ENCODE data around the gene SPIN1. TPM values are rescaled to one million over a fixed set of nuclear protein-coding genes. Genes with fewer than 3 reads are reported as not detected.

Gene SPIN1
- total and polyA plus RNA-seq, 2 experiments from 2014 or later, result 49.0 to 158 TPM

GRCh38 chr9:88411471-88411870 is 23.2 kb downstream of the SPIN1 start:
- no peak for TF ChIP-seq ZNF331 (CRISPR knock-in tag; IDR thresholded peaks at IDR 0.05; ENCODE audit: low read depth)
- TF ChIP-seq ZNF114 (CRISPR knock-in tag; IDR thresholded peaks at IDR 0.05), result no peak
- TF ChIP-seq CREB1 (CRISPR knock-in tag; IDR thresholded peaks at IDR 0.05; ENCODE audit: low read depth), result no peak
- no peak for TF ChIP-seq NANOG (IDR thresholded peaks at IDR 0.05; ENCODE audit: borderline replicate concordance)
- DNase-seq (ENCODE audit: low spot score), result no peak
- peaks cover 2% of the 10 kb centered on the region for H3K27me3 Mint-ChIP-seq (ENCODE audit: insufficient read depth, low read depth, poor library complexity)
- Histone ChIP-seq H3K27me3 (ENCODE audit: insufficient read depth) (no peaks in the 10 kb centered on the region), H3K9me2 (ENCODE audit: insufficient read depth) (0 out of 2 replicates have a peak, but pooled peaks cover 5% of the 10 kb centered on the region), H3K4me2 (no peak overlapping the region), H3F3A (replicated peaks; ENCODE audit: low read depth) (no peaks in the 10 kb centered on the region), H3K4me1 (ENCODE audit: insufficient read depth) (peaks cover 7% of the 10 kb centered on the region), H2AFZ (no peak overlapping the region), H3K36me3 (ENCODE audit: insufficient read depth) (peaks cover 12% of the 10 kb centered on the region; the same call in 1 of the 2 replicates), H3K4me3 (no peak overlapping the region), H3K79me2 (replicated peaks; ENCODE audit: insufficient read depth) (peaks cover 100% of the 10 kb centered on the region), H4K20me1 (replicated peaks; ENCODE audit: insufficient read depth) (peaks cover 16% of the 10 kb centered on the region), H3K27ac (ENCODE audit: low read depth) (peak overlapping the region; percentile 1; the same call in 1 of the 2 replicates)
- peaks cover 37% of the 10 kb centered on the region for H3K9me3 Mint-ChIP-seq
- no peak for ATAC-seq
- H3K36me3 Mint-ChIP-seq (ENCODE audit: low read depth), result peaks cover 64% of the 10 kb centered on the region
- H3K4me1 Mint-ChIP-seq, result peaks cover 2% of the 10 kb centered on the region; the same call in 2 of the 3 replicates
- no peak overlapping the region for H3K4me3 Mint-ChIP-seq
- no peak overlapping the region for H3K27ac Mint-ChIP-seq

- H3K4me2 ChIP-seq, result no peak overlapping the region
- H3K9me2 ChIP-seq (ENCODE audit: insufficient read depth), result 0 out of 2 replicates have a peak, but pooled peaks cover 5% of the 10 kb centered on the region
- no peak overlapping the region for H3K4me3 Mint-ChIP-seq
- no peaks in the 10 kb centered on the region for H3K27me3 ChIP-seq (ENCODE audit: insufficient read depth)
- peaks cover 96% of the 10 kb centered on the region for H3K79me2 ChIP-seq (replicated peaks; ENCODE audit: insufficient read depth)
- H3F3A ChIP-seq (replicated peaks; ENCODE audit: low read depth), result no peaks in the 10 kb centered on the region; the same call in 1 of the 2 replicates
- H3K36me3 Mint-ChIP-seq (ENCODE audit: low read depth), result peaks cover 56% of the 10 kb centered on the region
- 0 out of 2 replicates have a peak, but pooled peaks cover 2% of the 10 kb centered on the region for H4K20me1 ChIP-seq (replicated peaks; ENCODE audit: insufficient read depth)
- H3K27ac Mint-ChIP-seq, result no peak overlapping the region
- DNase-seq (ENCODE audit: low spot score) (no peak), ATAC-seq (no peak)
- no peak overlapping the region for H3K27ac ChIP-seq (ENCODE audit: low read depth)
- H3K4me3 ChIP-seq, result no peak overlapping the region
- H3K9me3 Mint-ChIP-seq, result peaks cover 59% of the 10 kb centered on the region
- peaks cover 20% of the 10 kb centered on the region for H3K4me1 ChIP-seq (ENCODE audit: insufficient read depth)
- no peak overlapping the region for H2AFZ ChIP-seq
- H3K4me1 Mint-ChIP-seq, result peaks cover 19% of the 10 kb centered on the region
- peaks cover 6% of the 10 kb centered on the region for H3K27me3 Mint-ChIP-seq (ENCODE audit: insufficient read depth, low read depth, poor library complexity)
- peaks cover 20% of the 10 kb centered on the region for H3K36me3 ChIP-seq (ENCODE audit: insufficient read depth)
- TF ChIP-seq NANOG (IDR thresholded peaks at IDR 0.05; ENCODE audit: borderline replicate concordance), result no peak
- no peak for TF ChIP-seq ZNF462 (CRISPR knock-in tag; IDR thresholded peaks at IDR 0.05)
- TF ChIP-seq ZNF114 (CRISPR knock-in tag; IDR thresholded peaks at IDR 0.05), result no peak
- no peak for TF ChIP-seq ETS1 (IDR thresholded peaks at IDR 0.05)
- TF ChIP-seq EZH2 (IDR thresholded peaks at IDR 0.05; ENCODE audit: low read depth, unreplicated experiment), result no peak
Observed at GRCh38 chr9:88414298-88414697, 26.1 kb downstream of the SPIN1 start.
